ENCODE data around the gene TTC34.

Gene TTC34

GRCh38 chr1:2601721-2602303 lies 199.7 kb downstream of the TTC34 start:
- no peak for DNase-seq

GRCh38 chr1:2598329-2598931 lies 203.1 kb downstream of the TTC34 start:
- no peak for DNase-seq

GRCh38 chr1:2597441-2598328 lies 203.8 kb downstream of the TTC34 start:
- DNase-seq, result no peak

GRCh38 chr1:2596530-2597333 lies 204.8 kb downstream of the TTC34 start:
- DNase-seq, result no peak

GRCh38 chr1:2595812-2596529 lies 205.5 kb downstream of the TTC34 start:
- no peak for DNase-seq

GRCh38 chr1:2595261-2595811 lies 206.2 kb downstream of the TTC34 start:
- DNase-seq, result no peak

GRCh38 chr1:2594641-2595131 lies 206.8 kb downstream of the TTC34 start:
- no peak for DNase-seq

GRCh38 chr1:2594001-2594640 lies 207.4 kb downstream of the TTC34 start:
- no peak for DNase-seq

GRCh38 chr1:2593251-2593878 lies 208.1 kb downstream of the TTC34 start:
- no peak for DNase-seq

GRCh38 chr1:2592672-2593071 lies 208.8 kb downstream of the TTC34 start:
- no peak for DNase-seq

GRCh38 chr1:2591581-2592261 lies 209.8 kb downstream of the TTC34 start:
- DNase-seq, result no peak

- no peak for DNase-seq
Measured at GRCh38 chr1:2591233-2591580, 210.3 kb downstream of the TTC34 start.

- DNase-seq, result no peak
Measured at GRCh38 chr1:2590233-2591141, 211.0 kb downstream of the TTC34 start.

- no peak for DNase-seq
Measured at GRCh38 chr1:2589431-2590232, 211.9 kb downstream of the TTC34 start.

GRCh38 chr1:2588661-2589430 lies 212.6 kb downstream of the TTC34 start:
- DNase-seq, result no peak

- no peak for DNase-seq
Measured at GRCh38 chr1:2587860-2588571, 213.5 kb downstream of the TTC34 start.

All from activated CD4-positive, CD25-positive, alpha-beta regulatory T cell (primary cell).